Measurements from ENCODE around the gene BASP1.

- TF ChIP-seq CTCF (IDR thresholded peaks at IDR 0.05) (no peak), POLR2A (IDR thresholded peaks at IDR 0.05) (no peak)
Observed at GRCh38 chr5:17260549-17260948, 43.1 kb downstream of the BASP1 start.
